Amniotic epithelial cell (primary cell): ENCODE data around the gene KCNK2.
A peak's percentile ranks its signal among the peaks of the same experiment; 100 is the strongest.

ENCODE experiments used
- DNase-seq: peaks from one replicate; pipeline ENCODE4 v3.0.0-alpha.2; 2010; ENCODE audit warnings: low read depth

The KCNK2 gene

GRCh38 chr1:215256936-215257679, 174.6 kb downstream of the KCNK2 start:
- DNase-seq: peak; percentile 65

- no peak for DNase-seq
Observed at GRCh38 chr1:215260711-215261110, 178.2 kb downstream of the KCNK2 start.

DNA sequence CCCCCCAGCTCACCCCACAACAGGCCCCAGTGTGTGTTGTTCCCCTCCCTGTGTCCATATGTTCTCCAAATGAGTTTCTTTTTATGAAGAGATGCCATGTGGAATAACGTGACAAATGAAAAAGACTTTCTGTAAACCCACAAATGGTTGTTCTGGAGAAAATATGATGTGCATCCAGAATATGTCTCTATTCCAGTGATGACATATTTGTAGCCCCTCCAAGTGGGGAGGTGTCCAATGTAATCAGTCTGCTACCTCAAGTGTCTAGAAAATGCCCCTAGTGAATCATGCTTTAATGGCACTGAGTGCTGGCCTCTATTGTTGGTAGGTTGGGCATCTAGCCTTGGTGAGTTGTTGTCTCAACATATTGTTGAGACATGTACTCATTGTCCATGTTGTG, 179.6 kb downstream of the KCNK2 start:
- DNase-seq: no peak

DNA sequence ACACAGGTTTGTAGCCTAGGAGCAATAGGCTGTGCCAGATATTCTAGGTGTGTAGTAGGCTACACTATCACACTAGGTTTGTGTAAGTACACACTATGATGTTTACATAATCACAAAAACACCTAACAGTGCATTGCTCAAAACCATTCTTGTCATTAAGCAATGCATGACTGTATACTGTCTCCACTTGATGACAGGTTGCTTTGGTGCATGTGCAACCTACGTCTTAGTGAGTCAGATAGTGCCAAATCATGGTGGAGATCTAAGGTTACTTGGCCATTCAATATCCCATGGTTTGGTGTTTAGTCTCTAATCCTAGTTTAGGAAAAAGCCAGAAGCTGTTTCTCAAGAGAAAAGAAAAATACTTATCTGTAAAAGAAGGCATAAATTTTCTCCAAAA, 181.1 kb downstream of the KCNK2 start:
- peak; percentile 34 for DNase-seq

- no peak for DNase-seq
Observed at GRCh38 chr1:215264649-215265048, 182.1 kb downstream of the KCNK2 start.

- DNase-seq: no peak
Observed at GRCh38 chr1:215267495-215267894, 185.0 kb downstream of the KCNK2 start.

DNA sequence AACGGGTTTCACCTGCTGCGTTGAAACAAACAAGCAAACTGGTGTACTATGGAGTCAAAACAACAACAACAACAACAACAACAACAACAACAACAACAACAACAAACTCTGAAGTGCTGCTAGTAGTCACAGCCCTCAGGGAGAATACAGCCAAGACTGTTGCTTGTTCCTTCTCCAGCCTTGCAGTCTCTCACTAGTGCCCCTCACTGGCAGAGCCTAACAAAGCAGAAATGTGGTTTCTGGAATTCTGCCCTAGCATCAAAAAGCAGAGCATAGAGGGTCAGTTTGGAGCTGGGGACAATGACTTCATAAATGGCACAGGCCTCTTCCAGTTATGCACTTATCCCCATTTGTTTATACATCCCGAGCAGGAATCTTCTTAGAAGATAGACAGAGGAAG, 187.4 kb downstream of the KCNK2 start:
- no peak for DNase-seq

DNA sequence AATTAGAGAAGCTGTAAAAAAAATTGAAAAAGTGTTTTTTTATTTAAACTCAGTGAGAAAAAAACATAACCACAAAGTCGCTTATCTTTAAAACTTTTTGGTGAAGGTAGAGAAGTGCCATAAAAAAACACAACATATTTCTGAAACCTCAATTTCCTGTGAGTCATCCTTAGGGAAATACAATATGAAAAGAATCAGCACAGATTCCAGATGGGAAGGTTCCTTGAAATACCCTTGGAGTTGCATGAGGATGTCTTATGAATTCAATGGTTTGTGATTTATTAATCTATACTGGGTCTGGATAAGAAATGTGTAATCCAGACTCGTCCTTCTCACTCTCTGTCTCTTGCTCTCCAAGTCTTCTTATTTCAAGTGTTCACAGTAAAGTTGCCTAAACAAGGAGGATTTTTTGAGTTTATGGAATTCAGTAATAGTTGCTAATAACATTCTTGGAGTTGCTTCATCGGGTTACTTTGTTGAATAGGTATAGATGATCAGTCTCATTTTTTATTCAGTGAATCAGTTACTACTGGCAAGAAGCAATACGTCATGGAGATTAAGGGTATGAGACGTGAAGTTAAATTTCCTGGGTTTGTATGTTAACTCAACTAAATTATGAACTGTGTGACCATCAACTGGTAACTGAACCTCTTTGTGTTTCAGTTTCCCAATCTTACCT, 191.4 kb downstream of the KCNK2 start:
- DNase-seq: peak; percentile 81

DNA sequence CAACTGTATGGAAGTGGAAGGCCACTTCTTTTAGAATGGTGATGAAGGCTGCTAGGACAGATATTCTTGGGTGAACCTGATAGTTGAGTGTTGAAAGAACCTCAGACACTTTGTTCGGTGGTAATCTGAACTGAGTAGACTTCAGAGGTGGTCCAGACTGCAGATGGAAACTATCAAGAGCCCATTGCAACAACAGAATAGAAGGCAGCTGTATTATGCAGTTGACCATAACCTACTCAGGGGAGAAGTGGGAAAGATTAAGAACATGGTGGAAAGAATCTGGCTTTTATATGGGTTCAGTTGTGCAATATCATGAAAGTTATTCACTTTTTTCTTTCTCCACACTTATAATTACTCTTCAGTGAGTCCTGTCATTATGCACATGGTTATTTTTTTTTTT, 194.0 kb downstream of the KCNK2 start:
- DNase-seq: no peak

DNA sequence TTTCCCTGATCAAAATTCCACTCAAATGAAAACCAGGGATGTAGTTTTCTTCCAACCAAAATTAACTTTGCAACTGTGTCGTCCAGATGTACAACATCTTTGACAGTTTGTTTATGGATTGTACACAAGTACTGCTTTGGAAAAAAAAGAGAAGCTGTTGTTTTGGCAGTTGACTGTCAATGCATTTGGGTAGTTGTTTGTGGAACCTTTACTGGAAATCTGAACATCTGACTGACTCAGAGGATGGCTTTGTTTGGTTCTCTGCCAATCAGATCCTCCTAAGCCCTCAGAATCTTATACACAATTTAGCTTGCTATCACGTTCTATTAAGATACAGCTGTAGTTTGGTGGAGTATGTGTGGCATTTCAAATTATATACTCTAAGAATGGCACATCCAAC, 195.0 kb downstream of the KCNK2 start:
- peak; percentile 10 for DNase-seq

- no peak for DNase-seq
Observed at GRCh38 chr1:215279682-215280081, 197.1 kb downstream of the KCNK2 start.

DNA sequence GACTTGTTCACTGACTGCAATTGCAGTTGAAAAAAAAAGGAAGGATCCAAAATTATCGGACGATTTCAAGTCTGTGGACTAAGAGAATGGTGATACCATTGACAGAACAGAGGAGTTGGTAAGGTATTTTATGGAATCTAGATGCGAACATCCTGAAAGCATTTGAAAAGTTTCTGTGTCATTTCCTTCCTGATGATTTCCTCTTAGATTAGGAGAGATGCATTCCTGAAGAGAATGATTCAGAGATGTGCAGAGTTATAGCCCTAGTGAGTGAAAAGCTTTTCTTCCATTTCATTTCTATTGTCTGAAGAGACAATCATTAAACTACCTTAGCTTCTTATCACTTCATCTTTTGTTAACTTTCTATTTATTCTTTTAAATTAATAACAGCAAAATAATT, 200.0 kb downstream of the KCNK2 start:
- no peak for DNase-seq

DNA sequence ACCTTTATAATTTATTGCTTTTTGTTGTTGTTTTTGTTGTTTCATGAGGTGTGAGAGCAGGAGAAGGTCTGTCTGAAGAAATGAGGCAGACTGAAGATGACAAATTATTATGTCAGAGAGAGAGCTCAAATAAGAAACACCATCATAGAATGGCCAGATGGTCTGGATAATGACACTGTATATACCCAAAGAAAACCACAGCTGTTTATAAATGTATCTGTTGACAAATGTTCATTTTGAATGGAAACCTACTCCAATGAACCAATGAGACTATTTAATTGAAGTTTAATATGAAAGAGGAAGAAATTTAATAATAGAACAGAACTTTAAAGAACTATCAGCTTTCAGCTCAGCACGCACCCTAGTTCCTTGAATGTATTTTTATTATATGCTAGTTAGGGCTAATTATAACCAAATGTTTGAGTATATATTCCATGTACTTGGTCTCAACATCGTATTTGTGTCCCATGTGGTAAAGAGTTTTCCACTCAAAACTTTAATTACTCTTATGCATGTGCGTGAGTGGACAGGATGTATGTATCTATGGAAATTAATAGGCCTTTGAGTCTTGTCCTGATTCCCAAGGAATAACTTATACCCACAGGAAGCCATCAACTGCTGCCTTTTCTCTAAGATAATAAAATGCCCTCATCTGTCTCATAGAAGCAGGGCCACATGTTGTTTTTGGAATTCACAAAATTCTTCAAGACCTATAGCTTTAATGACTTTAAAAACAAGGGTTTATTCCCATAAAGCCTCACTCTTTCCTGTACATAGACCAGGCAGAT, 202.7 kb downstream of the KCNK2 start:
- DNase-seq: no peak
